ENCODE data around the gene TPPP.

Gene TPPP

GRCh38 chr5:622946-623522 lies 70.1 kb downstream of the TPPP start:
- DNase-seq, result no peak

- DNase-seq, result no peak
Observed at GRCh38 chr5:622359-622758, 70.8 kb downstream of the TPPP start.

DNA sequence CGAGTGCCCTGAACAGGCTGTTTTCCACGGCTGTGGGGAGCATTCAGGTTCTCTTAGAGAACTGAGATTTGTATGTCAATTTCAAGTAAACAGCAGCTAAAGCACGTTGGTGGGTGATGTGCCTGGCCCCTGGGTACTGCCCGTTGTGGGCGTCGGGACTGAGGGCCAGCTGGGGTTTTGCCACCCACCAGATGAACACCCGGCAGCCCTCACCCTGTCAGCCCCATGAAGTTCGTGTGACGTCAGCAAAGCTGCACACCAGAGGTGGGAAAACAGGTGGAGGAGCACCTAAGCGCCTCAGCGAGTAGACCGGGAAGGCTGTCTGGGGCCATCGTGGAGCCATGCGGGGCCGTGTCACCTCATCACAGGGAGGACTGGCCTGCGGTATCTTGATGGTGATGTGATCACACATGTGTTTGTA lies 71.8 kb downstream of the TPPP start:
- DNase-seq, result no peak

DNA sequence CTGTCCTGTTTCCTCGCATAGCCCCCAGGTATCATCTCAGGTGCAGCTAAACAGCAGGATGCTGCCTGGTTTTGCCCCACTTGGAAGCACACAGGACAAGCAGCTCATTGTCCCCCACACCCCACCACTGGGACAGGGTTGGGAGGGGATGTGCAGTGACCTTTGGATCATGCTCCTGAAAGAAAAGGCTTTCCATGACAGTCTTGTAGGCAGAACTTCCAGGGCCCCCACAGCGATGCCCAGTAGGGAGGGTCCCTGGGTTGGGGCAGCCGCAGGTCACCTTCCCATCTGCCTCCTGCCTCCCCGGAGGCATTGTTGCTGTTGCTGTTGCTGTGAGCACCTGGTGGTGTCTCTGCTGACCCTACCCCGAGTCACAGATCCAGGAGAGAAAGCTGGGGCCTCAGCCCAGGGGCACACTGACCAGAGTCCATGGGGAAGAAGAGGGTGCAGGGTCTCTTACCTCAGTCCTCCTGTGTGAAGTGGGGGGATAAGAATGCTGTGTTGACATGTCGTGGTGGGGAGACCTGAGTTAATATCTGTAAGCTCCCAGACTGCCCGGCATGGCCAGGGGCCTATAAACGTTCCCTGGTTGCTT lies 72.5 kb downstream of the TPPP start:
- DNase-seq, result no peak

GRCh38 chr5:620152-620551 lies 73.0 kb downstream of the TPPP start:
- DNase-seq, result no peak

DNA sequence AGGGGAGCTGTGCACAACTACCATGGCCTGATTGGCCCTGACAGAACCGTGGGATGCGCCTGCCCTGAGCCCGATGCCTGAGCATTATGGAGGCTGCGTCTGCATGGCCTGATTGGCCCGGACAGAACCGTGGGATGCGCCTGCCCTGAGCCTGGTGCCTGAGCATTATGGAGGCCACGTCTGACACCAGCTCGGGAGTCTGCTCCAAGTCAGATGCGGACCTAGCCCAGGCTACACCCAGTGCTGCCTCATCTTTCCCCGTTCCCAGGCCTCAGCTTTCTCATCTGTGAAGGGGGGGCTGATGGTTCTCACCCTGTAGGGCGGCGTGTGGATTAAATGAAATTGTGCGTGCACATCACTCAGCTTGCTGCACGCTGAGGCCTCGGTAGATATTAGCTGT lies 73.7 kb downstream of the TPPP start:
- DNase-seq, result no peak

GRCh38 chr5:618450-618849 lies 74.7 kb downstream of the TPPP start:
- no peak for DNase-seq

- DNase-seq, result no peak
Observed at GRCh38 chr5:617896-618295, 75.3 kb downstream of the TPPP start.

- no peak for DNase-seq
Observed at GRCh38 chr5:616484-617039, 76.6 kb downstream of the TPPP start.

GRCh38 chr5:612498-613424 lies 80.4 kb downstream of the TPPP start:
- peak; percentile 39 for DNase-seq

DNA sequence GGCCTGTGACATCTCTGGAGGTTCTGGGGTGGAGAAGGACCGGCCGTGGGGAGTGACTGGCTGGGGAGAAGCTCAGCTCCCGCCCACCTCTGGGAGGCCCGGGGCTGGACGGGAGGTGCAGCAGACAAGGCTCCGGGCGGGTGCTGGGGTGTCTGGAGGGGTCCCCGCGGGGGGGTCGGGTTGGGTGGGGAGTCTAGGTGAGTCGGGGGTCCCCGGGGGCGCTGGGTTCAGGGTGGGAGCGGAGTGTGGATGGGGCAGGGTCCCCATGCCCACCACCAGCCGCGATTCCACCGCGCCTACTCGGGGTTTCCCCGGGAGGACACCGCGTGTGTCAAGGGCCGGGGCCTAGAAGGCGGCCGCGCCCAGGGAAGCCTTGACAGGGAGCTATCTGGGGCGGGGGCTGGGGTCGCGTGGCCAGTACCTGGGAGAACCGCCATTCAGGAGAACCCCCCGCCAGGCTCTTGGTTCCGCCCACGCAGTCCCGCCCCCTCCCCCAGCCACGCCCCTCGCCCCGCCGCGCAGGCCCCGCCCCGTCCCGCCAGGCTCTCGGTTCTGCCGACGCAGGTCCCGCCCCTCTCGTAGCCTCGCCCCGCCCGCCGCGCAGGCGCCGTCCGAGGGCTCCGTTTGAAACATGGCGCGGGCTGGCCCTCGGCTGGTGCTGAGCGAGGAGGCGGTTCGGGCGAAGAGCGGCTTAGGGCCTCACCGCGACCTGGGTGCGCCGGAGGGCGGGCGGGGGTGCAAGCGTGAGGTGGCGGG lies 81.2 kb downstream of the TPPP start, which contains the start of gene CEP72:
Gene CEP72, plus strand, starts transcription at position 610 of the 756 bp plus-strand sequence. Its CDS starts 22 bp downstream, at position 632.
- peak; percentile 85 for DNase-seq

DNA sequence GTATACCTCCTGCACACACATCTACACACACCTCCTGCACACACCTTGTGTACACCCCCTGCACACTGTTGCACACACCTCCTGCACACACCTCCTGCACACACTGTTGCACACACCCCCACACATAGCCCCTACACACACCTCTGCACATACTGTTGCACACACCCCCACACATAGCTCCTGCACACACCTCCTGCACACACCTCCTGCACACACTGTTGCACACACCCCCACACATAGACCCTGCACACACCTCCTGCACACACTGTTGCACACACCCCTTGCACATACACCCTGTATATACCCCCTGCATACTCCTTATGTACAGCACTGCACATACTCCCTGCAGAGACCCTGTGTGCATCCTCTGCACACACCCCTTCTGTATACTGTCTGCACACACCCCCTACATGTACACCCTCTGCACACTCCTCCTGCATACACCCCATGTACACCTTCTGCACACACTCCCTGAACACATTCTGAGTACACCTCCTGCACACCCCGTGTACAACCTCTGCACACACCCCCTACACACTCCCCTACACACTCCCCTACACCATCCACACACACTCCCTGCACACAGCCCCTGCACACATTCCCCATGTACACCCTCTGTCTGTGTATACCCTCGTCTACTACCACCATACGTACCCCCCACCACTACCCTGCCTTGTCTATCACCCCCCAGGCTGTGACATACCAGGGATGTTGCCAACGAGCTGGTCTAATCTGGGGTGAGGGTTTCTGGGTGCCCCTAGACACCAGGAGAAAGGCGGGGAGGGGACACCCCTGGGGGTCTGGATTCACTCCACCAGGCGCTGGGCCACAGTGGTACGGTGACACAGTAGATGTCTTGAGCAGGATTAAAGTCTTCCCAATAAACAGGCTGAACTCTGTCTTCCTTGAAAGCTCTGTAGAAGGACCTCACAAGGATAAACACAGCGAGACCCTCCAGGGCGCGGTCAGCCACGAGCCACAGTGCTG lies 82.1 kb downstream of the TPPP start:
- no peak for DNase-seq

DNA sequence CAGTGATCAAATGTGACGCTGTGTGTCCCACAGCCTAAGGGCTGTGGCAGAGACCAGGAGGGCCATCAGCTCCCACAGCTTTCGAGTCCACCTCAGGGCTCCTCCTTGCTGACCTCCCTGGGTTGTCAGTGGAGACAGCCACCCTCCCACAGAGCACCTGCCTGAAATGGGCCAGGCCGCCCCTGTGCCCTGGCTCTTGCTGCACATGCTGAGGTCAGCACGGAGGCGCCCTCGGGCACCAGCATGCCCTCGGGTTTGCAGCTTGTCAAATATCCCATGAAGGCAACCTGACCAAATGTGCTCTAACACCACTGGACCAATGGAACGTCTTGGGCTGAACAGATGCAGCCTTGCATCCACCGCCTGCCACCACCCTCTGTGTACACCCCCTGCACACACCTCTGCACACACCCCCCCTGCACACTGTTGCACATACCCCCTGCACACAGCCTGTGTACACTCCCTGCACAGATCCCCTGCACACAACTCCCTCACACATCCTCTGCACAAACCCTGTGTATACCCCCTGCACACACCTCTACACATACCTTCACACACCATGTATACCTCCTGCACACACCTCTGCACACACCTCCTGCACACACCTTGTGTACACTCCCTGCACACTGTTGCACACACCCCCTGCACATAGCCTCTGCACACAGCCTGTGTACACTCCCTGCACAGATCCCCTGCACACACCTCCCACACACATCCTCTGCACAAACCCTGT lies 83.0 kb downstream of the TPPP start:
- no peak for DNase-seq

All from NCI-H146 (cell line).